ENCODE results near the gene OR2V2.

The OR2V2 gene

DNA sequence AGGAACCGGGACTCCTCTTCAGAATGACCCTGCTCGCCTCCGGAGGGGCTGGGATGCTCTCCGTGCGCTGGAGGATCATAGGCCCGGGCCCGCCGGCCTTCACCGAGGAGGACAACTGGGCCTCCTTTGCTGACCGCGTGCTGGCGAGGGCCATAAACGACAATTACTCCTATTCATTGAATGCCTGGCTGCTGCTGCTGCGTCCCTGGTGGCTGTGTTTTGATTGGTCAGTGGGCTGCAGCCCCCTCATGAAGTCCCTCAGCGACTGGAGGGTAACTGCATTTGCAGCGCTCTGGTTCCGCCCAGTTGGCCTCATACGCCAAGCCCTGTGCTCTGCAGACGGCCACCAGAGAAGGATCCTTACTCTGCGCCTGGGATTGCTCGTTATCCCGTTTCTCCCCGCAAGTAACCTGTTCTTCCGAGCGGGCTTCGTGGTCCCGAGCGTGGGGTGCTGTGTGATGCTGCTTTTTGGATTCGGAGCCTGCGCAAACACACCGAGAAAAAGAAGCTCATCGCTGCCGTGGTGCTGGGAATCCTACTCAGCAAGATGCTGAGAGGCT lies 33.0 kb upstream of the OR2V2 start:
- no peak overlapping the region for H3K4me3 ChIP-seq (ENCODE audit: low read depth, low read length)
- TF ChIP-seq, protein P1, sequence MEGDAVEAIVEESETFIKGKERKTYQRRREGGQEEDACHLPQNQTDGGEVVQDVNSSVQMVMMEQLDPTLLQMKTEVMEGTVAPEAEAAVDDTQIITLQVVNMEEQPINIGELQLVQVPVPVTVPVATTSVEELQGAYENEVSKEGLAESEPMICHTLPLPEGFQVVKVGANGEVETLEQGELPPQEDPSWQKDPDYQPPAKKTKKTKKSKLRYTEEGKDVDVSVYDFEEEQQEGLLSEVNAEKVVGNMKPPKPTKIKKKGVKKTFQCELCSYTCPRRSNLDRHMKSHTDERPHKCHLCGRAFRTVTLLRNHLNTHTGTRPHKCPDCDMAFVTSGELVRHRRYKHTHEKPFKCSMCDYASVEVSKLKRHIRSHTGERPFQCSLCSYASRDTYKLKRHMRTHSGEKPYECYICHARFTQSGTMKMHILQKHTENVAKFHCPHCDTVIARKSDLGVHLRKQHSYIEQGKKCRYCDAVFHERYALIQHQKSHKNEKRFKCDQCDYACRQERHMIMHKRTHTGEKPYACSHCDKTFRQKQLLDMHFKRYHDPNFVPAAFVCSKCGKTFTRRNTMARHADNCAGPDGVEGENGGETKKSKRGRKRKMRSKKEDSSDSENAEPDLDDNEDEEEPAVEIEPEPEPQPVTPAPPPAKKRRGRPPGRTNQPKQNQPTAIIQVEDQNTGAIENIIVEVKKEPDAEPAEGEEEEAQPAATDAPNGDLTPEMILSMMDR (IDR thresholded peaks at IDR 0.05; ENCODE audit: low read depth, low read length), result no peak
- no peak for DNase-seq (ENCODE audit: low read depth, low spot score)
- in situ Hi-C loops (cut with HindIII; ENCODE audit: low sequenced_read_pairs), result no loop called here

GRCh38 chr5:181114844-181115778 lies 32.3 kb upstream of the OR2V2 start:
- peak; percentile 6 for DNase-seq (ENCODE audit: low read depth, low spot score)
- TF ChIP-seq, protein P1 (IDR thresholded peaks at IDR 0.05; ENCODE audit: low read depth, low read length), result no peak
- H3K4me3 ChIP-seq (ENCODE audit: low read depth, low read length), result peak overlapping the region; percentile 7
- in situ Hi-C loops (cut with HindIII; ENCODE audit: low sequenced_read_pairs), result no loop called here

DNA sequence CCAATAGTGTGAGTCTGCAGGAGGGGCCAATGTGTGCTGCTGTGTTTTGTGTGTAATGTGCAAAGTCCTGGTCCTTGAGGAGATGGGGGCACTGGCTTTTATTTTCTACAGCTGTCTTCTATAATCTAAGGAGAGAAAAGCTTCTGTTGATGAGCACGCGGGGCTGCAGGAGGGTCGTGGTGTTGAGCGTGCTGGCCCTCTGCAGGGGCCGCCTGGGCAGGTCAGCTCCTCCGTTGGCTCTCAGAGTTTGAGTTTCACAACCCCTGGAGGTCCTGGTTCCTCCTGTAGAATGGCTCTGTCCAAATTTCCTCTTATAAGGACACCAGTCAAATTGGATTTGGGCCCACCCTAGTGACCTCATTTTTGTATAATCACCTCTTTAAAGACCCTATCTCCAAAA lies 29.0 kb upstream of the OR2V2 start:
- TF ChIP-seq, protein P1 (IDR thresholded peaks at IDR 0.05; ENCODE audit: low read depth, low read length), result no peak
- in situ Hi-C loops (cut with HindIII; ENCODE audit: low sequenced_read_pairs), result no loop called here

DNA sequence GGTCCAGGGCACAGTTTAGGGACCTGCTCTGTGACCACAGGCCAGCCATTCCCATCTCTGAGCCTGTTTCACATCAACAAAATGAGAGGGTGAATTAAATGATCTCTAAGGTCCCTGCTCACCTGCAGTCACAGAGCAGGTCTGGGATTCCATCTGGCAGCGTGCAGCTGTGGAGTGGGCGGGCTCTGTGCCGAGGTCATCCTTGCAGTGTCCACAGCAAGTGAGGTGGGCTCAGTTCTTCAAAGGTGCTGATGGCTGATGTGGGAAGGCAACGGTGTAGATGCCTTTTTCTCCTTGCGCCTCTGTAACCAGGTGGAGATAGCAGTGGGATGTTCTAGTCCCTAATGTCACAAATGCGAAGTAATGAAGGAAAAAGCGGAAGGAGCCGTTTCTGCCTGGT lies 28.3 kb upstream of the OR2V2 start:
- H3K4me3 ChIP-seq (ENCODE audit: low read depth, low read length), result no peak overlapping the region
- TF ChIP-seq, protein P1 (IDR thresholded peaks at IDR 0.05; ENCODE audit: low read depth, low read length), result no peak
- in situ Hi-C loops (cut with HindIII; ENCODE audit: low sequenced_read_pairs), result no loop called here
- DNase-seq (ENCODE audit: low read depth, low spot score), result no peak

More for the DNA sequence above, 29.0 kb upstream of the OR2V2 start:
- no peak overlapping the region for H3K4me3 ChIP-seq (ENCODE audit: low read depth, low read length)
- no peak for DNase-seq (ENCODE audit: low read depth, low spot score)

GRCh38 chr5:181120306-181120705 lies 27.1 kb upstream of the OR2V2 start:
- TF ChIP-seq, protein P1 (IDR thresholded peaks at IDR 0.05; ENCODE audit: low read depth, low read length), result no peak
- no peak for DNase-seq (ENCODE audit: low read depth, low spot score)
- in situ Hi-C loops (cut with HindIII; ENCODE audit: low sequenced_read_pairs), result no loop called here
- no peak overlapping the region for H3K4me3 ChIP-seq (ENCODE audit: low read depth, low read length)

DNA sequence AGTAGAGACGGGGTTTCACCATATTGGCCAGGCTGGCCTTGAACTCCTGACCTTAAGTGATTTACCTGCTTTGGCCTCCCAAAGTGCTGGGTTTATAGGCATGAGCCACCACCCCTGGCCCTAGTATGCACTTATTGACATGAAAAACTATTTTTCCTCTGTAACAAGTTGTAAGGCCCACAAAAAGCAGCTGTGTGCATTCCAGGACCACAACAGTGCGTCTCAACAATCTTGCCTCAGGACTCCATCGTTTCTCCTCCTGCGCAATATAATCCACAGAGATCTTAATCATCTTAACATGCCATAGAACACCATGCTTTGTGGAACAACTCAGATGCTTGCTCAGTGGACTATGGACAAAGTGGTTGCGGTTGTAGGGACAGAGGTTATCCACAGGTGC lies 26.6 kb upstream of the OR2V2 start:
- in situ Hi-C loops (cut with HindIII; ENCODE audit: low sequenced_read_pairs), result no loop called here
- DNase-seq (ENCODE audit: low read depth, low spot score), result no peak
- TF ChIP-seq, protein P1 (IDR thresholded peaks at IDR 0.05; ENCODE audit: low read depth, low read length), result no peak
- no peak overlapping the region for H3K4me3 ChIP-seq (ENCODE audit: low read depth, low read length)

Data from astrocyte of the spinal cord (primary cell).